Measurements from ENCODE around the gene FAM227B.

Gene FAM227B

DNA sequence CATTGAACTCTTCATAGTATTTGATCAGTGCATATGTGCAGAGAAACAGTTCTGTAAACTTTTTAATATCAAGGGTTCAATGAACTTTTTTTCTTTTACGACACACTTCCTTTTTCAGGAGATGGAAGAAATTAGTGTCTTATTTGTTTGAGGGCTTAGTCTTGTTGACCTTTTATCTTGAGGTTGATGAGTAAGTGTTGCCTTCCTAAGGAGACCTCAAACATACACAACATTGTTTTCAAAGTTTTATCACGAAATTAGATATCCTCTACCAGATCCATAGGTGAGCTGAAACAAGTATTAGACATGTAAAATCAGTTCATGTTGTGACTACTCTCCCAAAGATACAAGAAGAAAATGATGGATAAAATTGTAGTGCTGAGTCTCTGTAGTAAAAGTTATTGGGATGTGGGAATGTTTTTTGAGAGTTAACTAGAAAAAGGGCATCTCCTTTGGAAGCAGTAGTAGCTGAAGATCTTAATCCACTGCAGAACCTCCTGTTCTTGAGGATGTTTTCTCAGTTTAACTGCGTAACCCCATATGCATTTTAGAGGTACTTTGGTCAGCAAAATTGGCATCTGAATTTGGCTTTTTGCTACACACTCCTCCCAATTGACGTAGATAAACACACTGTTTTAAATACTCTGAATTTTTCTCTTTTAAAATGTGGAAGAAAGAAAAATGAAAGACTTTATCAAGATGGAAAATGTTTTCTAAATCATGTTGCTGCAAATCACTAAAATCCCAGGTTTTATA is 333.8 kb downstream of the FAM227B start:
- no peak for DNase-seq

- no peak for DNase-seq
Observed at GRCh38 chr15:49282366-49282765, 338.3 kb downstream of the FAM227B start.

DNA sequence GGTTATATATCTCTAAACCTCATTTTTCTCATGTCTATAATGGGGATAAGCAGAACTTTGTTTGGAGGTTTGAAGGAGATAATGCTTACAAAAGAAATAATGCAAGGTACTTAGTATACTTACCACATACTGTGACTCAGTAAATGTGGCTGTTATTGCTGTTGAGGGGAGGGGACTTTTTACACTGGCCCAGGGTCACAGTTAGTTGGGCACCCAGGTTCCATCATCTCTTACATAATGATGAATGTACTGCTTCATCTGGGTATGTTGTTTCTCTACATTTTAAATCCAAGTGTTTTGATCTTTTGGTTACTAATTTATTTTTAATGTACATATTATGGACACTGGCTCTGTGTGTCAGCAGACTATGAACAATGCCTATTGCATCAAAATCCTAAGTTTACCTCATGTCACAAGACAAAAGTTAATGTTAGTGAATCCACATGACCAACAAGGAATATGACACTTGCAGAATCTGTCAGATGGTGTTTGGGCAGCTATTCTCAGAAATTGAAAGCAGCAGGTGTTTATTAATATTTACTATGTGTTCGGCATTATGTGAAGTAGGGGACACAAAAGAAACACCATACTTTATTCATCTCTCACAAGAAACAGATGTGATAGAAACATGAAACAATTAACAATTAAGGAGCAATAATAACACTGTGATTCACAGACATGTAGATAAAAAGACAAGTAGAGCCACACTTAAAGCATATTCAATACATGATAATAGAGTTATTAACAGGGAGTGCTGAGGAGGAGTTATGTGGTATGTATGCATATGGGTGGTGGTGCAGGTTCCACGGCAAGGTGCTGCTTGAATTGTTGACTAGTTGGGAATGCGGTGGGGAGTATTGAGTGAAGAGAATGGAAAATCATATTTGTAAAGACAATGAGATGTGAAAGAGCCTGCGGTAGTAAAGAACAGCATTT is 340.8 kb downstream of the FAM227B start:
- no peak for DNase-seq

DNA sequence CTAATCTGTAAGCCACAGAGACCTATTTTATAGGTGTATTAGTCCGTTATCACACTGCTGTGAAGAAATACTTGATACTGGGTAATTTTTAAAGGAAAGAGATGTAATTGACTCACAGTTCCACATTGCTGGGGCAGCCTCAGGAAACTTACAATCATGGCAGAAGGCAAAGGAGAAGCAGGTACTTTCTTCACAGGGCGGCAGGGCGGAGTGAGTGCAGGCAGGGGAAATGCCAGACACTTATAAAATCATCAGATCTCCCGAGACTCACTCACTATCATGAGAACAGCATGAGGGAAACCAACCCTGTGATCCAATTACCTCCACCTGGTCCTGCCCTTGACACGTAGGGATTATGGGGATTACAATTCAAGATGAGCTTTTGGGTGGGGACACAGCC is 341.9 kb downstream of the FAM227B start:
- no peak for DNase-seq
